HL-60/S4 treated with phorbol 12-myristate 13-acetate at 8.2 ng/mL for 4 days and 3 days (cell line): Measurements from ENCODE around the gene OARD1.
"Not testable (repeated sequence)": the region's sequence is repeated elsewhere in the genome, so short reads cannot be mapped to it uniquely, and the experiment has no call there.

ENCODE experiments used
- in situ Hi-C: fragments of 300-500 bp; cut with MboI; formaldehyde crosslinking; loops from 2 replicates; pipeline ENCODE4 v1.15.0; 2022; ENCODE audit warnings: low sequenced_read_pairs

OARD1 gene

DNA sequence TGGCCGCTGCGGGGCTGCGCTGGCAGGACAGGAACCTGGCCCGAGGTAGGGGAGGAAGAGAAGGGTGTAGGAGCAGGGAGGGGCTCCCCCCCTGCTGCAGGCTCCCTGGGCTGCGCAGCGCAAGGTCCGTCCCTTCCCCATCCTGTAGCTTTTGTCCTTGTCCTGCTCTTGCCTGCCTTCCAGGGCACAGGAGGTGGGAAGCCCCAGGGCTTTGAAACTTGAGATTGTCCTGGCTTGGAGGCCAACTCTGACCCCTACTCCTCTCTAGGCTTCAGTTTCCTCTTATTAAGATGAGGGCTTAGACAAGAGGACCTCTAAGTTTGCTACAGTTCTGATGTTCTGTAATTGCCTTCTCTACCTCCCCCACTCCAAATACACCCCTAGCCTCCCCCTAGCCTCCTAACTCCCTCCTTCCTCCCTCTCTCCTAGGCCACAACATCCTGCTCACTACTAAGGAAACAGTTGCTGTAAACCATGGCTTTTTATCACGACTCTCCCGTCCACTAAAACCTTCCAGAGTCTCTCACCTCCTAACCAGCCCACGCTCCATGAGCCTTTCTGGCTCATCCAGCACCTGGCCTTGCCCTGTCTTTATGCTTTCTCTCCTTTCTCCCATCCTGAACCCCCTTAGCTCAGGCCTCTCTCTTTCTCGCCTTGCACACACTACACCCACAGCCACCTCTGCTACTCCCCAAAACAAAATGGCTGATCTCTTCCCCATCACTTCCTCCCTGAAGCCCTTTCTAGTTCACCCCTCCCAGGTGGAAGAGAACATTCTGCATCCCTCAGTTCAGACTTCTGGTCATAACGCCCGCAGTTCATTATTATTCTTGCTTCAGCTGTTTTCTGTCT, 43.4 kb downstream of the OARD1 start:
- in situ Hi-C loops = no loop called here

DNA sequence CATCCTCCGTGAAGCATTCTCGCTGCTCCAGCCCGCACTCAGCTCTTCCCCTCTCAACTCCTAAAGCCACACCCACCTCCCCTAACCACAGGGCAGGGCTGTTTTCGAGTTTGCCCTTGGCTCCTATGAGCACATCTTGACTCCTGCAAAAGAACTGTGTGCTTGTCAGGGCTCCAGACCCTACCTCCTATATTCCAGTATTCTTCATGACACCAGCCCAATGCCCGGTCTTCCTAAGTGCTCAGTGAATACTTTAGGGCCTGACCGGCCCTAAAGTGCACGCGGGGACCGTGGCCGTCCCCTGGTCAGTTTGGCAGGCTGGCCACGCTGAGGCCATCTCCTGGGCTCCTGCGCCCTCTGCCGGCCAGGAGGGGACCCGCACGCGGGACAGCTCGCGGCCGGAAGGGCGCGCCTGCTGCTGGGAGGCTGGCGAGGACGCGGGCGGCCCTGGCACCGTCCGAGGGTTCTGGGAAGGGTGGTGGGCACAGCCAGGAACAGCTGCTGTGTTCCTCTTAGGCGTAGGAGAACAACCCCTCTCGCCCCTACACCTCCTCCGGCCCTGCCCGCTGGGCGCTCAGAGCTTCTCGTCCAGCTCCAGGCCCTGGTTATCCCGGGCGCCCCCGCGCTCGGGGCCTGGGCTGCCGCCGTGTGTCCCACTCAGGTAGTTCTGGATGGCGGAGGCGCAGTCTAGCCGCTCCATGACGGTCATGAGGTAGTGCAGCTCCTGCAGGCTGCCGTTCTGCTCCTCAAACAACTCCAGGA, 44.2 kb downstream of the OARD1 start:
- in situ Hi-C loops = no loop called here

DNA sequence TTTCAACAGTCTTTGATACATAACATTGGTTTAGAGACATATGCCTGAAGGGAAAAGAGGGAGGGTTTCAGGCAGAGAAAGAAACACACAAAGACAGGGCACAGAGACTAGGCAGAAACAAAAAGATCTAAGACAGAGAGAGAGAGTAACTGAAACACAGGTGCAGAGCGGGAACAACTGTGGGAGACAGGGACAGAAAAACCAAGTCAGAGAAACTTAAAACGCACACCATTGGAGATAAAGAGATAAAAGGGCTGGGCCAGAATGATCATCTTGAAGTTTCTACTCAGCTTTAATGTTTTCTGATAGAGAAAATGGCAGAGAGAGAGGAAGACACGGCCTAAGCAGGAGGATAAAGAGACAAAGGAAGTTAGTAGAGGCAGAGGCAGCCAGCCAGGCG, 44.9 kb downstream of the OARD1 start:
- in situ Hi-C loops = no loop called here

DNA sequence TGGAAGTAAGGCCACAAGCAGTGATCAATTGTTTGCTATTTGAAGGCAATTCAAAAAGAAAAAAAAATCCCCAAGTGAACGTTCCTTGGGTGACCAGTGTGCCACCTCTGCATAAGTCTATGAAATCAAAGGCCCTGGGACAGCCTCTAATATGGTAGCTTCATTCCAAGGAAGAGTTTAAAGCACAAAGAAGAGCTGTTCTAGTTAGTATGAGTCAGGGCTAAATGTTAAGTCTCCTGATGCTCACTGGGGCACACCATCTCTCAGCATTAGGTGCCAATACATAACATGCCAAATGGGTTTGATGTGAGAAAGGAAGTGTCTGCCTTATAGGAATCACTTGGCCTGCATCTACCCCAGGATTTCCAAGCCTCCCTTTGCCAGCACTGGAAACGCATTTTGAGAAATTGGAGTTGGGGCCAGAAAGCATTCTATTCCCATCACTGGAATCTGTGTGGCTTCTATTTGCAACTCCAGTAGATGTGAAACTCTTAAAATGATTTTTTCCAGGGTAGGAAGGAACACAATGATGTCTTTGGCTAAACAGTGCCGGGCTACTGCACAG, 46.1 kb downstream of the OARD1 start:
- in situ Hi-C loops = no loop called here

DNA sequence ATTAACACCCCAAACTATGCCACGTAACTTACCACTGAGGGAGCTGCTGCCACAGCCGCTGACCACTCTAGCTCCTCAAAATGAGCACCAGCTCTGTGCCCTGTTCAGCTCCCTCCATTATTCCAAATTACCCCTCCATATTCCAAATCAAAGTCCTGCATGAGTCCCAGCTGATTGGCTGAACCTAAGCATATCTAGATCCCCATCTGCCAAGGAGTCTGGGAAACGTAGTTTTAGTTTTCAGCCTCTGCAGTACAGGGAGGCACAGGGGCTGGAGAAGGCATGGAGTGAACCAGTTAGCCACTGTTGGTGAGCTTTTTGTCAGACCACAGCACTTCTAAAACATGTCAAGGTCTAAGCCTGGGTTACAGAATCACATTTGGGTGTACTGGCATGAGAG, 49.0 kb downstream of the OARD1 start:
- in situ Hi-C loops = no loop called here

DNA sequence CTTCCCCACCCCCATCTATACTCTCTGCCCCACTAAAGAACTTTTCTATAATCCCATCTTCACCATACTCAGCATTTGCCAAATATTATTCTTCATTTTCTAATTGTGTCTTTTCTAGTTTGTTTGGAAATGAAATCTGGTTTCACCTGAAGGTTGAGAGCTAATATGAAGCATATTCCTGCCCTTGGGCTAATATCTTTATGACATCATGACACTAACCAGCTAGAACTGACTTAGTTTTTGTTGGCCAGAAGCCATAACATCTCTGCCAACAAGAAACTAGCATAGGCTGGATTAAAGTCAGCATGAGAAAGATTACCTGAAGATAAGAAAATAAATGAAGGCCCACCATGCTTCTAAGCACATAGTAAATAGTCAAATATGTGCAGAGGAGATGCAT, 49.9 kb downstream of the OARD1 start:
- in situ Hi-C loops = no loop called here

DNA sequence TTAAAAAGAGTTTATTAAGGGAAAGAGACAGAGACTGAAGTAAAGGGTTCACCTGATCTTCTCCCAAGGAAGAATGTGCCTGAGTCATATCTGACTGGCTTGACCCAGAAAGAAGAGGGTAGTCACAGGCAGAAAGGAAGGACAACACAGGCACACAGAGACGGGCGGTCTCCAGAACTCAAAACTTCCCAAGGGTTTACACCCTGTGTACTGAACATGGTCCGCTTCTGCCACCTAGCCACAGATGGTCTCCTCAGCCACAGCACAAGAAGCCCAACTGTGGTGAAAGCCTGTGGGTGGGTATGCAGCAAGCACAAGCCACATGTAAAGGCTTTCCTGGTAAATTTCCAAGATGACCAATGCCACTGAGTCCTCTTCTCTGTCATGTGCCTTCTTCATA, 50.3 kb downstream of the OARD1 start:
- in situ Hi-C loops = no loop called here

DNA sequence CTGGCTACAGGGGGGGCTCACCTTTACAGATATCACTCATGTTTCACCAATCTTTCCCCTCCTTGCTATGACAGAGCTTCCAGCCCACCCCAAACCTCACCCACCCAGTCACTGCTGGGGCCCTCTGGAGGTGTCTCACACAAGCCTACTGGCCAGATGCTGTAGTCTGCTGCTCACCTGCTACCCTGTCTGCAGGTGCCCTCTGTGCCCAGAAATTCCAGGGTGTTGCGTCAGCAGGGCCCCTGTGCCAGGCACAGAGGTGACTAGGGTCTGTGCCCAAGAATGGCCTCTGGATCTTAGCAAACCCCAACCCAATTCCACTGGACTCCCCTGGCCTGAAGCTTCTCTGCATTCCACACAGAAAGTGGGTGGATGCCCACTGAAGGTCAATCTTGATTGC, 54.5 kb downstream of the OARD1 start:
- in situ Hi-C loops = no loop called here

DNA sequence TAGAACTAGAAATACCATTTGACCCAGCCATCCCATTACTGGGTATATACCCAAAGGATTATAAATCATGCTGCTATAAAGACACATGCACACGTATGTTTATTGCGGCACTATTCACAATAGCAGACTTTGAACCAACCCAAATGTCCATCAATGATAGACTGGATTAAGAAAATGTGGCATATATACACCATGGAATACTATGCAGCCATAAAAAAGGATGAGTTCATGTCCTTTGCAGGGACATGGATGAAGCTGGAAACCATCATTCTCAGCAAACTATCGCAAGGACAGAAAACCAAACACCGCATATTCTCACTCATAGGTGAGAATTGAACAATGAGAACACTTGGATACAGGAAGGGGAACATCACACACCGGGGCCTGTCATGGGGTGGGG, 56.3 kb downstream of the OARD1 start:
- in situ Hi-C loops = not testable (repeated sequence)

DNA sequence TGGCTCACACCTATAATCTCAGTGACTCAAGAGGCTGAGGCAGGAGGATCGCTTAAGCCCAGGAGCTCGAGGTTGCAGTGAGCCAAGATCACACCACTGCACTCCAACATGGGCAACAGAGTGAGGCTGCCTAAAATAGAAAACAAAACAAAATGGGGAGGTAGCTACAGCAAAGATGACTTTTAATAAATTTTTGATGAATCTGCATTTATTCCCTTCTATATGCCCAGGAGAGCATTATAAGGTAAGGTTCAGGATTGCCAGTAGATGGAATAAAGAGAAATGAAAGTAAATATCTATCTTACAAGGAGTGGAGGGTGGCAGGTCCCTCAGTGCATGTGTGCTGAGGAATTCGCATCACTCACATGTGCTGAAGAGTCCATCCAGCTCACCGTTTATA, 57.4 kb downstream of the OARD1 start:
- in situ Hi-C loops = no loop called here
